Measurements from ENCODE around the gene B3GALT2. TPM values are rescaled to one million over a fixed set of nuclear protein-coding genes. Genes with fewer than 3 reads are reported as not detected.

Gene B3GALT2
- polyA plus RNA-seq, 1 donor from 2014 or later = 12.4 TPM

DNA sequence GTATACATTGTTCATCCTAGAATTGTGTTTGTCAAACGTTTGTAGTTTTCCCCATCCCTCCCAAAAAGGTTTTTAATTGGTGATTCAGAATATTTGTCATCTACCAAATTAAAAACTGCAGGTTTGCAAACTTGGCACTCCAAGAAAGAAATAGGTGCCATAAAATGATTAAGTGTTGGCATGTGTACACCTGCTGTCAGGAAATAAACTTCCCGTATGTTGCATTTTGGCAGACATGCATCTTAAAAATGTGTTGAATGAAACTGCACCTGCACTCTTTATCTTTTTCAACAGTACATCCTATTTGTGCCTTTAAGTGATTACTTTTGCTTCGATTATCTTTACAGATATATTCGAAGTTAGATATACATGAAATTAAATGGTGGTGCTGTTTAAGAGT lies 7.3 kb downstream of the B3GALT2 start:
- Histone ChIP-seq H3K27ac (ENCODE audit: low read length) (no peak overlapping the region), H3K4me2 (ENCODE audit: low read length) (no peak overlapping the region), H4K20me1 (ENCODE audit: insufficient read depth) (no peaks in the 10 kb centered on the region), H3K9ac (ENCODE audit: low read length) (no peak overlapping the region), H3K9me2 (ENCODE audit: insufficient read depth, low read length) (no peaks in the 10 kb centered on the region), H3K36me3 (ENCODE audit: insufficient read depth, low read length) (peaks cover 8% of the 10 kb centered on the region), H3F3A (ENCODE audit: insufficient read depth, low read length, poor library complexity, severe bottlenecking) (no peaks in the 10 kb centered on the region), H3K4me3 (ENCODE audit: low read length) (peak overlapping the region; percentile 20), H3K79me2 (replicated peaks; ENCODE audit: insufficient read depth, low read length) (peaks cover 36% of the 10 kb centered on the region), H2AFZ (ENCODE audit: low read depth, low read length) (no peak overlapping the region), H3K27me3 (ENCODE audit: insufficient read depth, low read depth, low read length) (no peaks in the 10 kb centered on the region), H3K9me3 (ENCODE audit: low read length) (no peaks in the 10 kb centered on the region)
- TF ChIP-seq, protein P1, sequence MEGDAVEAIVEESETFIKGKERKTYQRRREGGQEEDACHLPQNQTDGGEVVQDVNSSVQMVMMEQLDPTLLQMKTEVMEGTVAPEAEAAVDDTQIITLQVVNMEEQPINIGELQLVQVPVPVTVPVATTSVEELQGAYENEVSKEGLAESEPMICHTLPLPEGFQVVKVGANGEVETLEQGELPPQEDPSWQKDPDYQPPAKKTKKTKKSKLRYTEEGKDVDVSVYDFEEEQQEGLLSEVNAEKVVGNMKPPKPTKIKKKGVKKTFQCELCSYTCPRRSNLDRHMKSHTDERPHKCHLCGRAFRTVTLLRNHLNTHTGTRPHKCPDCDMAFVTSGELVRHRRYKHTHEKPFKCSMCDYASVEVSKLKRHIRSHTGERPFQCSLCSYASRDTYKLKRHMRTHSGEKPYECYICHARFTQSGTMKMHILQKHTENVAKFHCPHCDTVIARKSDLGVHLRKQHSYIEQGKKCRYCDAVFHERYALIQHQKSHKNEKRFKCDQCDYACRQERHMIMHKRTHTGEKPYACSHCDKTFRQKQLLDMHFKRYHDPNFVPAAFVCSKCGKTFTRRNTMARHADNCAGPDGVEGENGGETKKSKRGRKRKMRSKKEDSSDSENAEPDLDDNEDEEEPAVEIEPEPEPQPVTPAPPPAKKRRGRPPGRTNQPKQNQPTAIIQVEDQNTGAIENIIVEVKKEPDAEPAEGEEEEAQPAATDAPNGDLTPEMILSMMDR (IDR thresholded peaks at IDR 0.05; ENCODE audit: poor library complexity, severe bottlenecking) = no peak
- TF ChIP-seq POLR2AphosphoS5 (IDR thresholded peaks at IDR 0.05) (no peak), EP300 (conservative IDR thresholded peaks at IDR 0.05; ENCODE audit: poor library complexity, severe bottlenecking) (no peak), TAF1 (IDR thresholded peaks at IDR 0.05; ENCODE audit: low read depth) (no peak), MXI1 (conservative IDR thresholded peaks at IDR 0.05; ENCODE audit: poor library complexity, severe bottlenecking) (no peak), EZH2 (IDR thresholded peaks at IDR 0.05; ENCODE audit: borderline replicate concordance, insufficient read depth, low read length, poor library complexity, severe bottlenecking) (no peak), REST (IDR thresholded peaks at IDR 0.05; ENCODE audit: borderline replicate concordance) (no peak), RAD21 (conservative IDR thresholded peaks at IDR 0.05) (no peak), SMC3 (conservative IDR thresholded peaks at IDR 0.05; ENCODE audit: poor library complexity) (no peak)

- Histone ChIP-seq H3K27ac (ENCODE audit: low read length) (no peak overlapping the region), H3K36me3 (ENCODE audit: insufficient read depth, low read length) (peaks cover 8% of the 10 kb centered on the region), H3K4me3 (ENCODE audit: low read length) (no peak overlapping the region), H3K9me2 (ENCODE audit: insufficient read depth, low read length) (no peaks in the 10 kb centered on the region), H4K20me1 (ENCODE audit: insufficient read depth) (no peaks in the 10 kb centered on the region), H3K27me3 (ENCODE audit: insufficient read depth, low read depth, low read length) (no peaks in the 10 kb centered on the region), H2AFZ (ENCODE audit: low read depth, low read length) (no peak overlapping the region), H3K4me2 (ENCODE audit: low read length) (no peak overlapping the region), H3K9me3 (ENCODE audit: low read length) (no peaks in the 10 kb centered on the region), H3F3A (ENCODE audit: insufficient read depth, low read length, poor library complexity, severe bottlenecking) (no peaks in the 10 kb centered on the region), H3K9ac (ENCODE audit: low read length) (no peak overlapping the region), H3K79me2 (replicated peaks; ENCODE audit: insufficient read depth, low read length) (peaks cover 16% of the 10 kb centered on the region)
- TF ChIP-seq, protein P1 (IDR thresholded peaks at IDR 0.05; ENCODE audit: poor library complexity, severe bottlenecking) = no peak
- TF ChIP-seq SMC3 (conservative IDR thresholded peaks at IDR 0.05; ENCODE audit: poor library complexity) (no peak), MXI1 (conservative IDR thresholded peaks at IDR 0.05; ENCODE audit: poor library complexity, severe bottlenecking) (no peak), POLR2AphosphoS5 (IDR thresholded peaks at IDR 0.05) (no peak), EZH2 (IDR thresholded peaks at IDR 0.05; ENCODE audit: borderline replicate concordance, insufficient read depth, low read length, poor library complexity, severe bottlenecking) (no peak), TAF1 (IDR thresholded peaks at IDR 0.05; ENCODE audit: low read depth) (no peak), REST (IDR thresholded peaks at IDR 0.05; ENCODE audit: borderline replicate concordance) (no peak), RAD21 (conservative IDR thresholded peaks at IDR 0.05) (no peak), EP300 (conservative IDR thresholded peaks at IDR 0.05; ENCODE audit: poor library complexity, severe bottlenecking) (no peak)
Observed at GRCh38 chr1:193176788-193177187, 9.6 kb downstream of the B3GALT2 start.
